ENCODE data around the gene BRDT. TPM values are rescaled to one million over a fixed set of nuclear protein-coding genes. Genes with fewer than 3 reads are reported as not detected.

Gene BRDT
- total and polyA plus RNA-seq, 5 donors from 2014 or later = not detected

GRCh38 chr1:91924146-91924545 is 25.1 kb upstream of the BRDT start:
- H3K27me3 Mint-ChIP-seq = peaks cover 5% of the 10 kb centered on the region
- ATAC-seq (ENCODE audit: low read depth in 2 of 2) (no peak), DNase-seq (no peak)
- H3K27ac ChIP-seq (ENCODE audit: insufficient read depth, low read length, poor library complexity, severe bottlenecking) = no peak overlapping the region
- H3K4me3 ChIP-seq (ENCODE audit: low read depth, low read length) = no peak overlapping the region
- H3K27ac Mint-ChIP-seq = peak overlapping the region in 1 of 3 donors; percentile 28
- H3K36me3 ChIP-seq (ENCODE audit: control insufficient read depth, insufficient read depth, low read length) = no peaks in the 10 kb centered on the region
- no peaks in the 10 kb centered on the region for H3K4me1 ChIP-seq (ENCODE audit: control insufficient read depth, insufficient read depth, low read length, poor library complexity, severe bottlenecking)
- H3K9me3 Mint-ChIP-seq = peaks cover 0 to 2% (median 0%) of the 10 kb centered on the region in 7 donors
- H3K4me3 Mint-ChIP-seq = no peak overlapping the region
- H3K27me3 ChIP-seq (ENCODE audit: control insufficient read depth, insufficient read depth, low read length) = no peaks in the 10 kb centered on the region
- H3K36me3 Mint-ChIP-seq = no peaks in the 10 kb centered on the region
- H3K9me3 ChIP-seq (ENCODE audit: control insufficient read depth in 2 of 2, low read length in 2 of 2) = no peaks in the 10 kb centered on the region
- H3K4me1 Mint-ChIP-seq = peaks cover 0 to 5% (median 2%) of the 10 kb centered on the region in 4 donors

- peaks cover 5% of the 10 kb centered on the region for H3K27me3 Mint-ChIP-seq
- Histone ChIP-seq H3K27ac (ENCODE audit: insufficient read depth, low read length, poor library complexity, severe bottlenecking) (no peak overlapping the region), H3K36me3 (ENCODE audit: control insufficient read depth, insufficient read depth, low read length) (no peaks in the 10 kb centered on the region), H3K27me3 (ENCODE audit: control insufficient read depth, insufficient read depth, low read length) (no peaks in the 10 kb centered on the region), H3K9me3 (ENCODE audit: control insufficient read depth in 2 of 2, low read length in 2 of 2) (no peaks in the 10 kb centered on the region), H3K4me3 (ENCODE audit: low read depth, low read length) (no peak overlapping the region), H3K4me1 (ENCODE audit: control insufficient read depth, insufficient read depth, low read length, poor library complexity, severe bottlenecking) (no peaks in the 10 kb centered on the region)
- DNase-seq (no peak), ATAC-seq (ENCODE audit: low read depth in 2 of 2) (no peak)
- peaks cover 0 to 5% (median 2%) of the 10 kb centered on the region in 4 donors for H3K4me1 Mint-ChIP-seq
- no peak overlapping the region for H3K27ac Mint-ChIP-seq
- peaks cover 0 to 2% (median 0%) of the 10 kb centered on the region in 7 donors for H3K9me3 Mint-ChIP-seq
- no peaks in the 10 kb centered on the region for H3K36me3 Mint-ChIP-seq
- H3K4me3 Mint-ChIP-seq = no peak overlapping the region
Measured at GRCh38 chr1:91925644-91926435, 23.4 kb upstream of the BRDT start.

- H3K27me3 Mint-ChIP-seq = peaks cover 6% of the 10 kb centered on the region
- Histone ChIP-seq H3K4me3 (ENCODE audit: low read depth, low read length) (no peak overlapping the region), H3K4me1 (ENCODE audit: control insufficient read depth, insufficient read depth, low read length, poor library complexity, severe bottlenecking) (no peaks in the 10 kb centered on the region), H3K27me3 (ENCODE audit: control insufficient read depth, insufficient read depth, low read length) (no peaks in the 10 kb centered on the region), H3K27ac (ENCODE audit: insufficient read depth, low read length, poor library complexity, severe bottlenecking) (no peak overlapping the region), H3K36me3 (ENCODE audit: control insufficient read depth, insufficient read depth, low read length) (no peaks in the 10 kb centered on the region), H3K9me3 (ENCODE audit: control insufficient read depth in 2 of 2, low read length in 2 of 2) (no peaks in the 10 kb centered on the region)
- H3K4me3 Mint-ChIP-seq = no peak overlapping the region
- DNase-seq (no peak), ATAC-seq (ENCODE audit: low read depth in 2 of 2) (no peak)
- H3K27ac Mint-ChIP-seq = no peak overlapping the region
- no peaks in the 10 kb centered on the region for H3K36me3 Mint-ChIP-seq
- H3K4me1 Mint-ChIP-seq = peaks cover 0 to 5% (median 2%) of the 10 kb centered on the region in 4 donors
- H3K9me3 Mint-ChIP-seq = peaks cover 0 to 2% (median 0%) of the 10 kb centered on the region in 7 donors
Measured at GRCh38 chr1:91928026-91928425, 21.2 kb upstream of the BRDT start.

GRCh38 chr1:91929250-91929649 is 20.0 kb upstream of the BRDT start:
- ATAC-seq (ENCODE audit: low read depth in 2 of 2) (no peak), DNase-seq (no peak)
- Mint-ChIP-seq H3K9me3 (no peaks in the 10 kb centered on the region), H3K27ac (no peak overlapping the region), H3K27me3 (peaks cover 4% of the 10 kb centered on the region), H3K4me1 (peaks cover 0 to 5% (median 2%) of the 10 kb centered on the region in 4 donors), H3K36me3 (no peaks in the 10 kb centered on the region), H3K4me3 (no peak overlapping the region)
- no peaks in the 10 kb centered on the region for H3K9me3 ChIP-seq (ENCODE audit: control insufficient read depth in 2 of 2, low read length in 2 of 2)
- no peaks in the 10 kb centered on the region for H3K27me3 ChIP-seq (ENCODE audit: control insufficient read depth, insufficient read depth, low read length)
- H3K36me3 ChIP-seq (ENCODE audit: control insufficient read depth, insufficient read depth, low read length) = no peaks in the 10 kb centered on the region
- H3K4me1 ChIP-seq (ENCODE audit: control insufficient read depth, insufficient read depth, low read length, poor library complexity, severe bottlenecking) = no peaks in the 10 kb centered on the region
- H3K27ac ChIP-seq (ENCODE audit: insufficient read depth, low read length, poor library complexity, severe bottlenecking) = no peak overlapping the region
- no peak overlapping the region for H3K4me3 ChIP-seq (ENCODE audit: low read depth, low read length)

- no peaks in the 10 kb centered on the region for H3K36me3 Mint-ChIP-seq
- H3K27ac ChIP-seq (ENCODE audit: insufficient read depth, low read length, poor library complexity, severe bottlenecking) = no peak overlapping the region
- no peak overlapping the region for H3K4me3 Mint-ChIP-seq
- peaks cover 0 to 4% (median 0%) of the 10 kb centered on the region in 7 donors for H3K9me3 Mint-ChIP-seq
- H3K9me3 ChIP-seq (ENCODE audit: control insufficient read depth in 2 of 2, low read length in 2 of 2) = no peaks in the 10 kb centered on the region
- no peak for DNase-seq
- no peak overlapping the region for H3K27ac Mint-ChIP-seq
- H3K4me1 Mint-ChIP-seq = no peaks in the 10 kb centered on the region
- H3K4me1 ChIP-seq (ENCODE audit: control insufficient read depth, insufficient read depth, low read length, poor library complexity, severe bottlenecking) = no peaks in the 10 kb centered on the region
- H3K36me3 ChIP-seq (ENCODE audit: control insufficient read depth, insufficient read depth, low read length) = no peaks in the 10 kb centered on the region
- peaks cover 8% of the 10 kb centered on the region for H3K27me3 Mint-ChIP-seq
- no peak overlapping the region for H3K4me3 ChIP-seq (ENCODE audit: low read depth, low read length)
- ATAC-seq (ENCODE audit: low read depth in 2 of 2) = no peak
- no peaks in the 10 kb centered on the region for H3K27me3 ChIP-seq (ENCODE audit: control insufficient read depth, insufficient read depth, low read length)
Measured at GRCh38 chr1:91937613-91938012, 11.6 kb upstream of the BRDT start.

GRCh38 chr1:91940496-91940895 is 8.7 kb upstream of the BRDT start:
- H3K27me3 ChIP-seq (ENCODE audit: control insufficient read depth, insufficient read depth, low read length) = no peaks in the 10 kb centered on the region
- H3K36me3 ChIP-seq (ENCODE audit: control insufficient read depth, insufficient read depth, low read length) = no peaks in the 10 kb centered on the region
- peaks cover 4% of the 10 kb centered on the region for H3K27me3 Mint-ChIP-seq
- DNase-seq (no peak), ATAC-seq (ENCODE audit: low read depth in 2 of 2) (no peak)
- no peak overlapping the region for H3K4me3 Mint-ChIP-seq
- no peaks in the 10 kb centered on the region for H3K36me3 Mint-ChIP-seq
- peaks cover 0 to 4% (median 0%) of the 10 kb centered on the region in 7 donors for H3K9me3 Mint-ChIP-seq
- H3K27ac Mint-ChIP-seq = no peak overlapping the region
- no peaks in the 10 kb centered on the region for H3K4me1 Mint-ChIP-seq
- H3K9me3 ChIP-seq (ENCODE audit: control insufficient read depth in 2 of 2, low read length in 2 of 2) = no peaks in the 10 kb centered on the region
- no peaks in the 10 kb centered on the region for H3K4me1 ChIP-seq (ENCODE audit: control insufficient read depth, insufficient read depth, low read length, poor library complexity, severe bottlenecking)
- no peak overlapping the region for H3K4me3 ChIP-seq (ENCODE audit: low read depth, low read length)
- H3K27ac ChIP-seq (ENCODE audit: insufficient read depth, low read length, poor library complexity, severe bottlenecking) = no peak overlapping the region

GRCh38 chr1:91944087-91944486 is 5.1 kb upstream of the BRDT start:
- Histone ChIP-seq H3K4me3 (ENCODE audit: low read depth, low read length) (no peak overlapping the region), H3K4me1 (ENCODE audit: control insufficient read depth, insufficient read depth, low read length, poor library complexity, severe bottlenecking) (peaks cover 9% of the 10 kb centered on the region), H3K9me3 (ENCODE audit: control insufficient read depth in 2 of 2, low read length in 2 of 2) (no peaks in the 10 kb centered on the region), H3K27ac (ENCODE audit: insufficient read depth, low read length, poor library complexity, severe bottlenecking) (no peak overlapping the region), H3K36me3 (ENCODE audit: control insufficient read depth, insufficient read depth, low read length) (no peaks in the 10 kb centered on the region), H3K27me3 (ENCODE audit: control insufficient read depth, insufficient read depth, low read length) (no peaks in the 10 kb centered on the region)
- Mint-ChIP-seq H3K27ac (no peak overlapping the region), H3K9me3 (peaks cover 0 to 7% (median 2%) of the 10 kb centered on the region in 7 donors), H3K4me1 (peaks cover 8 to 18% (median 17%) of the 10 kb centered on the region in 4 donors), H3K36me3 (no peaks in the 10 kb centered on the region), H3K4me3 (no peak overlapping the region), H3K27me3 (peaks cover 4% of the 10 kb centered on the region)
- DNase-seq (no peak), ATAC-seq (ENCODE audit: low read depth in 2 of 2) (no peak)

- no peak for ATAC-seq (ENCODE audit: low read depth in 2 of 2)
- no peaks in the 10 kb centered on the region for H3K36me3 Mint-ChIP-seq
- H3K4me1 Mint-ChIP-seq = peaks cover 8 to 19% (median 18%) of the 10 kb centered on the region in 4 donors
- H3K27ac Mint-ChIP-seq = peak overlapping the region; percentile 0 to 86 (median 78)
- H3K4me3 Mint-ChIP-seq = peak overlapping the region; percentile 33 to 91 (median 66)
- Histone ChIP-seq H3K4me1 (ENCODE audit: control insufficient read depth, insufficient read depth, low read length, poor library complexity, severe bottlenecking) (peaks cover 9% of the 10 kb centered on the region), H3K27me3 (ENCODE audit: control insufficient read depth, insufficient read depth, low read length) (no peaks in the 10 kb centered on the region), H3K27ac (ENCODE audit: insufficient read depth, low read length, poor library complexity, severe bottlenecking) (peak overlapping the region; percentile 60), H3K9me3 (ENCODE audit: control insufficient read depth in 2 of 2, low read length in 2 of 2) (no peaks in the 10 kb centered on the region), H3K36me3 (ENCODE audit: control insufficient read depth, insufficient read depth, low read length) (no peaks in the 10 kb centered on the region), H3K4me3 (ENCODE audit: low read depth, low read length) (peak overlapping the region; percentile 68)
- peak in 1 of 3 donors; percentile 46 for DNase-seq
- H3K27me3 Mint-ChIP-seq = peaks cover 6% of the 10 kb centered on the region
- peaks cover 0 to 7% (median 3%) of the 10 kb centered on the region in 7 donors for H3K9me3 Mint-ChIP-seq
Measured at GRCh38 chr1:91948097-91948496, 1.1 kb upstream of the BRDT start.

Data from CD4-positive, CD25-positive, alpha-beta regulatory T cell (primary cell).